GM18951 (cell line): Measurements from ENCODE around the gene ST7.

Source experiments
- POLR2A ChIP-seq: IDR thresholded peaks from 4 replicates; pipeline ENCODE4 v1.6.1; 2011; ENCODE audit warnings: mild to moderate bottlenecking; ENCODE audit not compliant: insufficient read length, insufficient read depth; ENCODE audit errors: extremely low read depth
- in situ Hi-C: fragments of 300-500 bp; cut with MboI; formaldehyde crosslinking; loops from one replicate; pipeline ENCODE4 v1.12.0; 2022; ENCODE audit warnings: low sequenced_read_pairs, mixed read lengths, inconsistent platforms; ENCODE audit not compliant: unreplicated experiment

The ST7 gene

DNA sequence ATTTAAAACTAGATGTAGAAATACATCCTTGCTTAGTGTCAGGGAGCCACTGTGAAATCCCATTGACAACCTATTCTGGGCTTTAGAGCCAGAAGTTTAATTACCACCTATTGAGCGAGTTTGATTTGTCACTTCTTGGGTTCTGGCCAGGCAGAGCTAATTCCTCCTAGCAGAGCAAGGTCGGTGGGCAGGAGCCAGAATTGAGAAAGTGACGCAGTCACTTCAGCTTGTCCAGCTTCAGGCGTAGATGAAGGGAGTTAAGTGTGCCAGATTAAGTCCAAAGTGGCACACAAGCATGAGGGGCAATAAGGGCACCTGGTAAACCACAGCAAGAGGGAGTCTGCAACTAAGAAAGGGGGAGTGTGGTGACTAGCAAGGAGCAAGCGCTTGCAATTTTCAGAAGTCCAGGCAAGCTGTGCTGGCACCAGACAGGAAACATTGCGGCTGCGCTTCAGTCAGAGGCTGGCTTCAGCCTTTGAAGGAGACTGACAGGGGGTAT lies 119.4 kb downstream of the ST7 start:
- TF ChIP-seq POLR2A, result no peak
- in situ Hi-C loops, result no loop called here

DNA sequence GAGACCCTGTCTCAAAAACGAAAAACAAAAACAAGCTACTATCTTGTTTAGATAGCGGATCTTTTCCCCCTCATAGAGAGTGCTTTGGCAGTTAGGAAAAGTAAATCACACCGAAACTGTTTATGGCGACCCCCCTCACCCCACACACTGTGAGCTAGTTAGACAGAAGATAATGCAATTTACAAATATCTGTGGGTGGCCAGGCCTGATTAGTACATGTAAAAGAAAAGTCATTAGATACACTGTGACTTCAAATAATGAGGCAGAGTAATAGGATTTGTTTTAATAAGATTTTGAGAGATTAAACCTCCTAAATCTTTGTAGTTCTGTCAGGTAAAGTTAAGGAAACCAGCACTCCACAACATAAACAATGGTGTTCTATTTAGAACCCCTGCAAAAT lies 121.1 kb downstream of the ST7 start:
- no peak for TF ChIP-seq POLR2A
- in situ Hi-C loops, result no loop called here

DNA sequence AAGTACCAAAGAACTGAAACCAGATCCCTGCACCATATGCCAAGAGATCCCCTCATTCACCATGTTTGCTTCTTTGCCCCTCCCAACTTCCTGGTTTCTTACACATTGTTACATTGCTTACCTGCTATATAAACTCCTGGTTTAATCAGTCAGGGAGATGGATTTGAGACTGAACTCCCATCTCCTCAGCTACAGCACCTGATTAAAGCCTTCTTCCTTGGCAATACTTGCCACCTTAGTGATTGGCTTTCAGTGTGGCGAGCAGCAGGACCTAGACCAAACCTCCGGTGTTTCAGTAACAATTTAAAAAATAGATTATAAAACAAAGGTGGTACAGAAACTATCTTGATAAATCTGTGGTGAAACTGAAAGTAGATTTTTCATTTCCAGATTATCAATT lies 122.6 kb downstream of the ST7 start:
- TF ChIP-seq POLR2A, result no peak
- in situ Hi-C loops, result no loop called here

DNA sequence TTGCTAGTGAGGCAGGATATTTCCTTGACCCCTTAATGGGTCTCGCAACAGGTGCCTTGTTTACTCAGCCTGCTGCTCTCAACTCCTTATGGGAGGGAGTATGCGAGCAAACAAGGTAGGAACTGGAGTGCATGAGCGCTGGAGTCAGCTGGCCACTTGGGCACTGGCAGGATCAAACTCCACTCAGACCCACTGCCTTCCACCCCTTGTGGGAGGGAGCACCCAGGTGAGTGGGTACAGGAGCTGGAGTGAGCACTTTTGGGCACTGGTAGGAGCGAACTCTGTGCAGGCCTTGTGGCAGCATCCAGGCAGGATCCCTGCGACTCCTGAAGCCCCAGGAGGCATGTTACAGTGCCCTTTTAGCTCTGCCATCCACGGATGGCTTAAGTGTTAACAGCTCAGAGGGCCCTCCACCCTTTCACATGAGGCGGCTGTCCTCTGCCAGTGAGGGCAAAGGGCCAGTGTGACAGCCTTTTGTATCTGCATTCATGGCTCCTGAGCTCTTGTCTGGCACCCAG lies 123.2 kb downstream of the ST7 start:
- in situ Hi-C loops, result no loop called here
- no peak for TF ChIP-seq POLR2A

DNA sequence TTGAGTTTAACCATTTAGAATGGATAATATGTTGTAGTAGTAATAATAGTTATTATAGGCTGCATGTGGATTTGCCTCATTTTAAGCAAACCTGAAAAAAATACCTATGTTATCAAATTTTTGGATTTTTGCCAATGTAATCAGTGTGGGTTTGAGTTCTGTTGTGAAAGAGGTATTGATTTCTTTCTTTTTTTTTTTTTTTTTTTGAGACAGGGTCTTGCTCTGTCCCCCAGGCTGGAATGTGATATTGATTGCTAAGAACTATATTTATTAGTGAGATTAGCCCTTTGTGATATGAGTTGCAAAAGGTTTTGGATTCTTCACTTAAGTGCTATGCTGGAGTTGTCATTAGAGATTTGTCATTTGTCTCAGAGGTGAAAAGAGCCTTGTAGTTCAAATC lies 124.4 kb downstream of the ST7 start:
- no peak for TF ChIP-seq POLR2A
- in situ Hi-C loops, result no loop called here

DNA sequence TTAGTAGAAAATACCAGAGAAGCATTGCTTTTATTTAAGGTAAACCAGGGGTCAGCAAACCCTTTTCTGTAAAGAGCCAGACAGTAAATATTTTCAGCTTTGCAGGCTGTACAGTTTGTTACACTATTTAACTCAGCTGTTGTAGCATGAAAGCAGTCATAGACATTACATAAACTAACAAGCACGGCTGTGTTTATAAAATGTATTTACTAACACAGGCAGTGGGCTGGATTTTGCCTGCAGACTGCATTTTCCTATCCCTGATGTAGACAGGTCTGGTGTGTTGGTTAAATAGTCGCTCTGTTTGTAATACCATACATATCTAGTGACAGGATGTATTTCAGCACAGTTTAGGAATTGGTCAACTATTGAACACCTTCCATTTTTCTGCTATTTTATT lies 129.3 kb downstream of the ST7 start:
- in situ Hi-C loops, result no loop called here
- TF ChIP-seq POLR2A, result no peak

DNA sequence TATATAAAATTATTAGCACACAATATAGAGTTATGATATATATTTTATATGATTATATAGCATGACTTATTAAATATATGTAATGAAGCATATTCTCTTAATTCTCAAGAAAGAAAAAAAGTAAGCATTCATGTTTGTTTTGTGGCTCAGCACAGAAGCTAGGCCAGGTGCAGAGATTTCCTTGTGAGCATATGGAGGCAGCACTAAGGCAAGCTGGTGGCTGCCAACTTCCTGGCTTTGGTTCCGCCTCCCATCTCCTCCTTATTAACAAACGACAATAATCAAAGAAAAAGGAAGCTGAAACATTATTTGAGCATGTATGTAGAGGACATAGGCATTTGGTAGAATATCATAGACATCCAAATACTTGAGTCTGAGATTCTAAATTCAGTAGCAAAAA lies 130.3 kb downstream of the ST7 start:
- TF ChIP-seq POLR2A, result no peak
- in situ Hi-C loops, result no loop called here

DNA sequence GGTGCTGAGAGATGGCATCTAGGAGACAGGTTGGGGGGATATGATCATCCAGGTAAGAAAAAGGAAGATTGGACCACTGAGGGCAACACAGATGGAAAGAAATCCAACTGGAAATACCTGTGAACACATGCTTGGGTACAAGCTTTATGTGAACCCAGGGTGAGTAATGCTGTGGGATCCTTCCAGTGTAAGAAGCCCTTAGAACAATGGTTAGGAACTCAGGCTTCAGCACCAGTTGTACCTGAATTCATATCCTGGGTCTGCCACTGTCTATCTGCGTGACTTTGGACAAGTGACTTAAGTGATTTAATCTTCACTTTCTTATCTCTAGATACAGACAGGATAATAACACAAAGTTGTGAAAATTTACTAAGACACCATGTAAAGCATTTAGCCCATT lies 131.0 kb downstream of the ST7 start:
- in situ Hi-C loops, result no loop called here
- no peak for TF ChIP-seq POLR2A

DNA sequence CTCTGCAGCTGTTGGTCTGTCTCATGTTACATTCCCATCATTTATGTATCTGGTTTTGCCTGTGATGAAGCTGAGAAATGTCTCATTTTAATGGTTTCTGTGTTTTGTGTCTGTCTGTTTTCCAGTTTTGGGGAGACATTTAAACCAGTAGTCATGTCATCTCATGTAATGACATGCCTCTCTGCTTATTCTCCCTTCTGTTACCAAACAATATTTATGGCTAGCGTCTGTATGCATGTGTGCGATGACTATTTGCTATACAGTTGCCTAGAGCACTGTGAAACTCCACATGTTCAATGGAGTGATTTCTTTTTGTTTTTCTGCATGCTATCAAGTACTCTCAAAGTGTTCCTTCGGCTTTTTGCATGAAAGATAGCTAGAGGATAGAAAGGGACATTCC lies 132.0 kb downstream of the ST7 start:
- no peak for TF ChIP-seq POLR2A
- in situ Hi-C loops, result no loop called here

DNA sequence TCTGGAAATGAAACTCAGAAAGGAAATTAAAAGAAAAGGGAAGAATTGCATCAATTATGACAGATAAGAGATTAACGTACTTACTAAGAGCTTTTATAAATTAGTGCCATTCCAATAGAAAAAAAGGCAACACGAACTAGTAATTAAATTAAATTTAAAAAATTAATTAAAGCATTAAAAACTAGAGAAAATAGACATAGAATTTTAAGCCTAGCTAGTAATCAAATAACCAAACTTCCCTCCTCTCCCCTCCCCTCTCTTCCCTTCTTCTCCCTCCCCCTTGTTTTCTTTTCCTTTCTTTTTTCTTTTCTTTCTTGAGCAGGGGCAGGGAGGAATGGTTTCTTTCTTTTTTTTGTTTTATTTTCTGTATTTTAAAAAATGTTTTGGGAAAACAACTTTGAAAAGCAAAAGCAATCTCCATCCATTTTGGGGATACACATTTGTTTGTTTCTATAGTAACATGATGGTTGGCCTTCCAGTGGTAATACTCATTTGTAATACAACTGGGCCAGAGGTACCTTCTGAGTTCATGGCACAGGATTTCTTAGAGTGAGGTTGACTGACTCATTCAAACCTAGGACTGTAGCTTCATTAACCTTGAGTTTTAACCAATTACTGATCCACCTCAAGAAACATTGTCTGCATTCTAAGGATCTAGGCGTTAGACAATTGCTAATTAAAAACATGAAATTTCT lies 132.6 kb downstream of the ST7 start:
- TF ChIP-seq POLR2A, result no peak
- in situ Hi-C loops, result no loop called here

DNA sequence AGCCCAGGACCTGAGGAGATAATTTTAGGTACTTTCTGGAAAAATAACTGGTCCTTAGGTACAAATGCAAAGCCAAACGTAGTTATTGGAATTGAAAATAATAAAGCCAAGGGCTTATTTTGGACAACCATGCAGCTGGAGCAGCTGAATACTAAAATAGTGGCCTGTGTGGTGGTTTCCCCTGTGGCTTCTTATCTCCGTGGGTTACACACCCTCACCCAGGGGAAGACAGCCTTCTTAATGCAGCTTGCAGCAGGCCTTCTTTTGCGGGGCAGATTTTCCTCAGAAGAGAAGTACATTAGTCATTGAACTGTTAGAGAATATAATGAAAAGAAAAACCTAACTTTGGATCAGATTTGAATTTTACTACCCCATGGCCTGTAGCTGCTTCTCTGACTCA lies 133.5 kb downstream of the ST7 start:
- in situ Hi-C loops, result no loop called here
- no peak for TF ChIP-seq POLR2A

DNA sequence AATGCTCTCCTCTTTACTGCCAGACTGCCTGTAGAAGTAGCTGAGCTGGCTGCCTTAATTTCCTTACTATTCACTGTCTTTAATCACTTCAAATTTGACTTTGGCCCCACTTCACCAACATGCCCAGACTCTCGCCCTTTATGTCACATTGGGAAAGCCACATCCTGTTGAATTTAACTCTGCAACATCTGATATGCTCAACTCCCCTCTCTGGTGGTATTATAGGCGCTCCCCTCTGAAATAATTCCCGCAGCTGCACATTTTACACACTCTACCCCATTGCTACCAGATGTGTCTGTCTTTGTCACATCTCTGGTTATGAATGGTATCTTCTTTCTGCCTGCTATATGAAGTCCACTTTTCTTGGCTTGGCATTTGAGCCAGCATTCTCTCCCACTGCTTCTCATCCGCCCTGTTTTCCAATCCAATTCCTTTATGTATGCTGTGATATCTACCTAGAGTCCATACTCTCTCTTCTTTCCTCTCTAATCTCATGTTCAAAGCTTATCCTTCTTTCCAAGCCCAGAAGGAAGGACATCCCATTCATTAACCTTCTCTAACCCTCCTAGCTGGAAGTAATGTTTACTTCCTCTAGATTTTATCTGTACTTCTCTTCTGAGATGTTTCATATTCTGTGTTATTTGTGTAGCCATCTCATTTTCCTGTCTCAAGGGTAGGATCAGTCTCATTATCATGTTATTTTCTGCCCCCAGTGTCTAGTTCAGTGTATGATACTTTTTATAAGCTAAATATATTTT lies 134.5 kb downstream of the ST7 start:
- no peak for TF ChIP-seq POLR2A
- in situ Hi-C loops, result no loop called here

DNA sequence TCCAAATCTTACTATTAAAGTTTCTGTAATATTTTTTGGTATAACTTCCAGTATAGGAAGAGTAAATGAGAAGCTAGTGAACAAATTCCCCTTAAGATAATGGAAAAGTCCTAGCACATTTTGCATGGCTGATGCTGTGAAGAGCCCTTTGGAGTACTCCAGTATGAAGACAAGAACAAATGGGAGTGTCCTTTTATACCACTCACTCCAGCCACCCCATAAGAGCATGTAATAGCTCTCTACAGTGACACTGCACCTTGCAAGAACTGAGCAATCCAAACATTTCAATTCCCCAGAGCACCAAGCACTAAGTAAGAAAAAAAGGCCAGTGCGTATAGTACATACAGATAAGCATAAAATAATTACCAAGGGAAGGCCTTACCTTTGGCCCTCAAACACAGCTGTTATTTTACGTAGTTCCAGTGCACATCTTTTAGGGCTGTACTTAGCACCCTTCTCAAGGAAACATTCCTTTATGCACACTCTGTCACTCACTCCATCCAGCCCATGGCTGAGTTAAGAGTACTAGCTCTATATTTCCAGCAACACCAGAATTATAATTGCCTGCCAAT lies 135.4 kb downstream of the ST7 start:
- TF ChIP-seq POLR2A, result no peak
- in situ Hi-C loops, result no loop called here

DNA sequence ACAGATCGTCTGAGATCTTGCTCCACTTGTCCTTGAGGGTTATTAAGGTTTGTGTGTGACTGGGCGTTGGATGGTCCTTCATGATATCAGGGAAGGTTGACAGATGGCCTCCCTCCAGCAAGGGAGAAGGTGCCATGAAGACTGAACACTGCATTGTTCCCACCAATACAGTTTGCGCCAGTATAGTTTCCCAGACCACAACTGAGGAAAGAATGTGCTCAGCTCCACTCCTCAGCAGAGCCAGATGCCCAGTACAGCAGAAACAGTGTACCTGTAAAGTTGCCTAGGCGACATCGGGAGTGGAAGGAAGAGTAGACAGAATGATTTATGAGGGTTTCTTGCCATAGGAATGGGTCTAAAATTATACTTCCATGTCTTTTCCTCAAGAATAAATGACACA lies 137.5 kb downstream of the ST7 start:
- in situ Hi-C loops, result no loop called here
- TF ChIP-seq POLR2A, result no peak
